Endothelial cell of umbilical vein (primary cell): ENCODE results near the gene MRM2. TPM values are rescaled to one million over a fixed set of nuclear protein-coding genes. Genes with fewer than 3 reads are reported as not detected.

ENCODE experiments used
- BruUV-seq: library from RNA; stranded (reverse); fragments of 400-500 nt; replicated peaks from 2 replicates; lab custom pipeline; 2021; lab: Mats Ljungman, UMichigan
- CTCF ChIA-PET: fragments of 300-600, 350-600 bp; sonication (Branson Sonifier 250); formaldehyde crosslinking; loops from one replicate; lab custom pipeline; 2021; ENCODE audit warnings: antibody characterized with exemption, inconsistent platforms; lab: Charles Lee
- POLR2A ChIA-PET: fragments of 300-600, 350-600 bp; sonication (Branson Sonifier 250); formaldehyde crosslinking; loops from one replicate; lab custom pipeline; 2021; ENCODE audit warnings: antibody characterized with exemption, inconsistent platforms; lab: Charles Lee
- DNase-seq: peaks from one replicate; pipeline ENCODE4 v3.0.0-alpha.2; 2011; ENCODE audit warnings: low read depth, low spot score
- FAIRE-seq: peaks from 2 replicates; lab custom pipeline; 2011; peaks lifted over from hg19 to GRCh38; lab: Jason Lieb, UNC
- H2AFZ ChIP-seq: 2 replicates; pipeline ENCODE4 v1.6.0; 2012; ENCODE audit warnings: low read depth, low read length, control low read depth, inconsistent platforms
- H3K27ac ChIP-seq: 2 replicates; pipeline ENCODE4 v1.5.1; 2011; ENCODE audit warnings: low read depth, mild to moderate bottlenecking, control low read depth, low read length, moderate library complexity; ENCODE audit not compliant: insufficient read depth
- H3K27me3 ChIP-seq, 2 experiments: 2 replicates each; pipeline versions ENCODE4 v1.6.0 to v1.6.1; 2011; ENCODE audit warnings: low read length in 2 of 2, mixed read lengths in 1 of 2; ENCODE audit not compliant: control insufficient read depth in 2 of 2, insufficient read depth in 2 of 2
- H3K36me3 ChIP-seq, 2 experiments: 2 replicates in 1 of 2; 3 replicates in 1 of 2; pipeline ENCODE4 v1.5.1; 2011; ENCODE audit warnings: low read length in 2 of 2, mild to moderate bottlenecking in 1 of 2, moderate library complexity in 1 of 2; ENCODE audit not compliant: control insufficient read depth in 2 of 2, insufficient read depth in 2 of 2; ENCODE audit errors: extremely low read depth in 1 of 2
- H3K4me1 ChIP-seq: 3 replicates; pipeline ENCODE4 v1.5.1; 2011; ENCODE audit warnings: mild to moderate bottlenecking, low read length; ENCODE audit not compliant: control insufficient read depth, insufficient read depth; ENCODE audit errors: extremely low read depth
- H3K4me2 ChIP-seq: 2 replicates; pipeline ENCODE4 v1.6.1; 2011; ENCODE audit warnings: low read length, control low read depth, mixed read lengths; ENCODE audit not compliant: insufficient read depth
- H3K4me3 ChIP-seq, 3 experiments: fragments of 200-600 bp in 1 of 3; sonication (generic), shearing (Covaris generic) in 1 of 3; replicated peaks in 1 of 3; 2 replicates each; pipeline ENCODE4 v1.5.1; 2011 to 2016; ENCODE audit warnings: control low read depth in 3 of 3, low read length in 3 of 3, mild to moderate bottlenecking in 2 of 3, inconsistent platforms in 1 of 3, low read depth in 1 of 3, moderate library complexity in 1 of 3; ENCODE audit not compliant: insufficient read depth in 1 of 3
- H3K79me2 ChIP-seq: 2 replicates; pipeline ENCODE4 v1.6.0; 2012; ENCODE audit warnings: low read length, inconsistent platforms; ENCODE audit not compliant: control insufficient read depth, insufficient read depth
- H3K9ac ChIP-seq: replicated peaks from 2 replicates; pipeline ENCODE3; 2011; ENCODE audit warnings: low read length, control low read depth; ENCODE audit not compliant: insufficient read depth; ENCODE audit errors: extremely low read depth
- H3K9me1 ChIP-seq: replicated peaks from 3 replicates; pipeline ENCODE4 v1.6.0; 2011; ENCODE audit warnings: mild to moderate bottlenecking, low read length; ENCODE audit not compliant: control insufficient read depth, insufficient read depth; ENCODE audit errors: extremely low read depth
- H3K9me3 ChIP-seq: replicated peaks from 2 replicates; pipeline ENCODE4 v1.5.1; 2012; ENCODE audit warnings: low read length, inconsistent platforms; ENCODE audit not compliant: control insufficient read depth, insufficient read depth
- H4K20me1 ChIP-seq: replicated peaks from 2 replicates; pipeline ENCODE3; 2011; ENCODE audit warnings: mild to moderate bottlenecking, low read length; ENCODE audit not compliant: control insufficient read depth, insufficient read depth; ENCODE audit errors: extremely low read depth
- EZH2 ChIP-seq: IDR thresholded peaks from 2 replicates; pipeline ENCODE4 v1.6.1; 2012; ENCODE audit warnings: borderline replicate concordance, low read depth, mild to moderate bottlenecking, moderate library complexity, low read length, inconsistent platforms; ENCODE audit not compliant: severe bottlenecking
- FOS ChIP-seq: IDR thresholded peaks from 2 replicates; pipeline ENCODE4 v1.6.1; 2011; ENCODE audit warnings: mild to moderate bottlenecking, low read length, moderate library complexity, borderline replicate concordance; ENCODE audit not compliant: insufficient read depth
- GATA2 ChIP-seq: IDR thresholded peaks from 2 replicates; pipeline ENCODE4 v1.7.0; 2011; ENCODE audit warnings: low read depth, mild to moderate bottlenecking, moderate library complexity, mixed read lengths, low read length; ENCODE audit not compliant: insufficient read length, insufficient read depth
- JUN ChIP-seq: IDR thresholded peaks from 2 replicates; pipeline ENCODE4 v1.6.1; 2011; ENCODE audit warnings: borderline replicate concordance, low read depth; ENCODE audit not compliant: insufficient read length, insufficient read depth
- MYC ChIP-seq: IDR thresholded peaks from one replicate; pipeline ENCODE4 v1.6.1; 2011; ENCODE audit warnings: mild to moderate bottlenecking, low read depth, low read length
- POLR2A ChIP-seq: IDR thresholded peaks from 2 replicates; pipeline ENCODE4 v1.6.1; 2012; ENCODE audit warnings: low read depth, mild to moderate bottlenecking, control low read depth, low read length
- POLR2AphosphoS5 ChIP-seq: IDR thresholded peaks from 2 replicates; pipeline ENCODE4 v1.6.1; 2012; ENCODE audit warnings: low read depth, mild to moderate bottlenecking, control low read depth, low read length, moderate library complexity; ENCODE audit not compliant: insufficient read depth
- dilution Hi-C: fragments of 300-500 bp; cut with MboI; formaldehyde crosslinking; loops from one replicate; pipeline ENCODE4 v1.15.0; 2019; ENCODE audit warnings: low sequenced_read_pairs; ENCODE audit not compliant: extremely low pct_ligation_motif_present
- intact Hi-C: fragments of 100-400 bp; cut with micrococcal nuclease; formaldehyde crosslinking; loops from one replicate; pipeline ENCODE4 v1.10.0; 2022
- polyA plus RNA-seq, 4 experiments: library from polyadenylated mRNA; depleted of rRNA in 3 of 4; stranded (reverse) in 3 of 4; unstranded in 1 of 4; fragments of >200 nt; gene quantifications; 2 replicates each; pipeline versions ENCODE4 v1.2.1 to v1.2.3, GENCODE V29; 2011 to 2012; ENCODE audit warnings: missing spikeins in 1 of 4
- total RNA-seq: library from RNA; stranded (reverse); gene quantifications from 2 replicates; pipeline ENCODE4 v1.2.3, GENCODE V29; 2021
- TF ChIP-seq, protein P1 (sequence below): IDR thresholded peaks from 2 replicates; pipeline ENCODE4 v1.6.1; 2011; ENCODE audit not compliant: insufficient read depth, insufficient read length
- TF ChIP-seq, protein P2 (sequence below), 2 donors: IDR thresholded peaks; 1 replicate in 1 of 2; 2 replicates in 1 of 2; pipeline ENCODE4 v1.5.1; 2011; ENCODE audit warnings: low read length in 2 of 2, mild to moderate bottlenecking in 2 of 2, moderate library complexity in 2 of 2, control low read depth in 1 of 2, inconsistent platforms in 1 of 2, low read depth in 1 of 2; ENCODE audit not compliant: insufficient read depth in 1 of 2; ENCODE audit errors: extremely low read depth in 1 of 2

Gene MRM2
- total and polyA plus RNA-seq, 2 donors (not counting 3 experiments of a cell fraction or from before 2014, with no cell fraction given), result 10.6 to 20.8 TPM

DNA sequence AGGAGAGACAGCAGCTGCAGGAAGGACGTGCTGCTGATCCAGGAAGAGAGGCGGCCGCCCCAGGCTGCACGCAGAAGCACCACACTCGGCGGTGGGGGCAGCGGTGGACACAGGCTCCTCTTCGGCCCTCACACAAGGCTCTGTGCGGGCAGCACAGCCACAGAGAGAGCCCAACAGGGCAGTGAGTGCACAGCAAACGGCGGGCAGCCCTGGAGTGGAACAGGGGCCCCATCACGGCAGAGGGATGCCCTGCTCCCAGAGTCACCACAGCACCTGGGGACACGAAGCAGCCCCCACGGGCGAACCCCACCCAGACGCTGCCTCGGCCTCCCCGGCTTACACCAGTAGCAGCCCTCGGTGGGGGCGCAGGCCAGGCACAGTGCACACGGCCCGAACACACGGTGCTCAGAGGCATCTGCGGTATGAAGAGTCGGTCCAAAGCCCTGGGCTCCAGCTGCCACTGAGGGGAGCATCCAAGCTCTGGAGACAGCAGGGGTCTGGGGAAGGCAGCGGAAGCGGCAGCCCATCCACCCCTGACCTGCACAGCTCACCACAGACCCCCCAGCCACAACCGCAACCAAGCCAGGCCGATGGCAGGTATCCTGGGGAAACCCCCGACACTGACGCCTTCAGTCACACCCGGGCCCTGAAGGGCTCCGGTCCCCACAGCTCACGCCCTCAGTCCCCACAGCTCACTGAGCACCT lies 16.8 kb upstream of the MRM2 start:
- Histone ChIP-seq H3K36me3 (peaks cover 0 to 11% of the 10 kb centered on the region in 2 experiments), H3K9me1 (no peaks in the 10 kb centered on the region), H2AFZ (no peak overlapping the region), H3K4me2 (no peak overlapping the region), H3K4me3 (no peak overlapping the region), H3K79me2 (no peaks in the 10 kb centered on the region), H3K9ac (no peak overlapping the region), H3K27ac (no peak overlapping the region), H3K4me1 (no peaks in the 10 kb centered on the region), H3K9me3 (no peaks in the 10 kb centered on the region), H4K20me1 (no peaks in the 10 kb centered on the region), H3K27me3 (no peaks in the 10 kb centered on the region)
- DNase-seq, result no peak
- ChIA-PET CTCF (interaction anchor here (0.9 to 1.7 kb wide), 3 partner anchors 10 to 17 kb away, joined by 4 to 5 read pairs (median 5); partner anchors contain the start of genes MRM2 and NUDT1), POLR2A (no interaction called here)
- FAIRE-seq, result no peak
- TF ChIP-seq JUN (no peak), POLR2A (no peak), MYC (no peak), FOS (no peak), POLR2AphosphoS5 (no peak), EZH2 (no peak), GATA2 (no peak)
- TF ChIP-seq, protein P1, sequence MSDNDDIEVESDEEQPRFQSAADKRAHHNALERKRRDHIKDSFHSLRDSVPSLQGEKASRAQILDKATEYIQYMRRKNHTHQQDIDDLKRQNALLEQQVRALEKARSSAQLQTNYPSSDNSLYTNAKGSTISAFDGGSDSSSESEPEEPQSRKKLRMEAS, result no peak
- TF ChIP-seq, protein P2, sequence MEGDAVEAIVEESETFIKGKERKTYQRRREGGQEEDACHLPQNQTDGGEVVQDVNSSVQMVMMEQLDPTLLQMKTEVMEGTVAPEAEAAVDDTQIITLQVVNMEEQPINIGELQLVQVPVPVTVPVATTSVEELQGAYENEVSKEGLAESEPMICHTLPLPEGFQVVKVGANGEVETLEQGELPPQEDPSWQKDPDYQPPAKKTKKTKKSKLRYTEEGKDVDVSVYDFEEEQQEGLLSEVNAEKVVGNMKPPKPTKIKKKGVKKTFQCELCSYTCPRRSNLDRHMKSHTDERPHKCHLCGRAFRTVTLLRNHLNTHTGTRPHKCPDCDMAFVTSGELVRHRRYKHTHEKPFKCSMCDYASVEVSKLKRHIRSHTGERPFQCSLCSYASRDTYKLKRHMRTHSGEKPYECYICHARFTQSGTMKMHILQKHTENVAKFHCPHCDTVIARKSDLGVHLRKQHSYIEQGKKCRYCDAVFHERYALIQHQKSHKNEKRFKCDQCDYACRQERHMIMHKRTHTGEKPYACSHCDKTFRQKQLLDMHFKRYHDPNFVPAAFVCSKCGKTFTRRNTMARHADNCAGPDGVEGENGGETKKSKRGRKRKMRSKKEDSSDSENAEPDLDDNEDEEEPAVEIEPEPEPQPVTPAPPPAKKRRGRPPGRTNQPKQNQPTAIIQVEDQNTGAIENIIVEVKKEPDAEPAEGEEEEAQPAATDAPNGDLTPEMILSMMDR (IDR thresholded peaks at IDR 0.05; ENCODE audit: extremely low read depth in 1 of 2, insufficient read depth in 1 of 2, low read depth in 1 of 2, low read length in 2 of 2), result no peak
- intact Hi-C loops, result no loop called here
- dilution Hi-C loops, result no loop called here
- no TSS peak for BruUV-seq
